IMR-90 (cell line): ENCODE results near the gene ZFAND2B.
A peak's percentile ranks its signal among the peaks of the same experiment; 100 is the strongest.

Source experiments
- BHLHE40 ChIP-seq: fragments of 150-350 bp; IDR thresholded peaks from 2 replicates; pipeline ENCODE4 v1.6.1; 2016; ENCODE audit warnings: mild to moderate bottlenecking, low read depth, low read length
- CEBPB ChIP-seq: IDR thresholded peaks from 2 replicates; pipeline ENCODE4 v1.6.1; 2012; ENCODE audit warnings: low read depth, low read length, improper control_type of control experiment
- CTCF ChIP-seq: conservative IDR thresholded peaks from 2 replicates; pipeline ENCODE4 v1.5.1; 2012; ENCODE audit warnings: mild to moderate bottlenecking, low read depth, low read length, improper control_type of control experiment
- MAFK ChIP-seq: IDR thresholded peaks from 2 replicates; pipeline ENCODE4 v1.6.1; 2012; ENCODE audit warnings: low read depth, low read length, improper control_type of control experiment
- MAZ ChIP-seq: IDR thresholded peaks from 2 replicates; pipeline ENCODE4 v1.6.1; 2012; ENCODE audit warnings: low read depth, mild to moderate bottlenecking, low read length, improper control_type of control experiment, moderate library complexity, borderline replicate concordance
- NFE2L2 ChIP-seq: fragments of 150-350 bp; IDR thresholded peaks from 2 replicates; pipeline ENCODE4 v1.6.1; 2016; ENCODE audit warnings: low read depth, mild to moderate bottlenecking, low read length
- POLR2A ChIP-seq: IDR thresholded peaks from 2 replicates; pipeline ENCODE4 v1.6.1; 2012; ENCODE audit warnings: mild to moderate bottlenecking, low read depth, low read length
- RAD21 ChIP-seq: IDR thresholded peaks from 2 replicates; pipeline ENCODE4 v1.6.1; 2012; ENCODE audit warnings: low read length, improper control_type of control experiment
- RCOR1 ChIP-seq: IDR thresholded peaks from 2 replicates; pipeline ENCODE4 v1.6.1; 2012; ENCODE audit warnings: mild to moderate bottlenecking, low read length, improper control_type of control experiment; ENCODE audit not compliant: insufficient replicate concordance
- RFX5 ChIP-seq: IDR thresholded peaks from 2 replicates; pipeline ENCODE4 v1.8.0; 2012; ENCODE audit warnings: low read depth, mild to moderate bottlenecking, low read length, moderate library complexity
- SMC3 ChIP-seq: fragments of 150-350 bp; IDR thresholded peaks from 2 replicates; pipeline ENCODE4 v1.6.1; 2016; ENCODE audit warnings: low read depth, mild to moderate bottlenecking, antibody characterized with exemption, low read length, moderate library complexity
- USF2 ChIP-seq: fragments of 150-350 bp; IDR thresholded peaks from 2 replicates; pipeline ENCODE4 v1.6.1; 2017; ENCODE audit warnings: mild to moderate bottlenecking, antibody characterized with exemption, low read length, low read depth

- TF ChIP-seq CTCF, result no peak
- TF ChIP-seq RAD21, result no peak
- no peak; the same call in 1 of the 2 replicates for TF ChIP-seq POLR2A
- no peak for TF ChIP-seq MAFK
- no peak for TF ChIP-seq RFX5
- peak; percentile 16 for TF ChIP-seq RCOR1
- no peak for TF ChIP-seq SMC3
- TF ChIP-seq NFE2L2, result peak; percentile 68
- TF ChIP-seq BHLHE40, result peak; percentile 80
- TF ChIP-seq USF2, result peak; percentile 15
- TF ChIP-seq CEBPB, result no peak
- TF ChIP-seq MAZ, result 0 out of 2 replicates have a peak, but pooled peaks have one; percentile 13
Measured at GRCh38 chr2:219252900-219253752, 46.5 kb downstream of the ZFAND2B start, which contains the start of gene TUBA4B.
